IMR-90 (cell line): ENCODE results near the gene VCPKMT. TPM values are rescaled to one million over a fixed set of nuclear protein-coding genes. Genes with fewer than 3 reads are reported as not detected.

Experiments
- ATAC-seq: fragments of 200-7000 bp; cut with Tn5 transposase; 2 replicates; pipeline ENCODE4 v1.9.1; 2020; ENCODE audit warnings: low read depth, mild to moderate bottlenecking, moderate library complexity
- BruUV-seq: library from RNA; stranded (reverse); fragments of 400-500 nt; replicated peaks from 2 replicates; lab custom pipeline; 2021; lab: Mats Ljungman, UMichigan
- CTCF ChIA-PET: fragments of 300-600 bp; formaldehyde crosslinking; extraction: SDS; loops from one replicate; lab custom pipeline; 2021; ENCODE audit warnings: antibody characterized with exemption; lab: Yijun Ruan, JAX
- POLR2A ChIA-PET: fragments of 300-600 bp; sonication (Branson Sonifier 250); formaldehyde crosslinking; loops from one replicate; lab custom pipeline; 2022; ENCODE audit warnings: antibody characterized with exemption; ENCODE audit not compliant: unreplicated experiment; lab: Charles Lee
- DNase-seq: peaks from one replicate; pipeline ENCODE4 v3.0.0; 2013
- H2AFZ ChIP-seq: replicated peaks from 2 replicates; pipeline ENCODE3; 2013; ENCODE audit warnings: low read length, mild to moderate bottlenecking; ENCODE audit not compliant: poor library complexity
- H2AK5ac ChIP-seq: 2 replicates; pipeline ENCODE4 v1.6.1; 2013; ENCODE audit warnings: low read depth, low read length, inconsistent platforms
- H2AK9ac ChIP-seq: replicated peaks from 2 replicates; pipeline ENCODE3; 2013; ENCODE audit warnings: mild to moderate bottlenecking, low read depth, low read length, moderate library complexity; ENCODE audit not compliant: poor library complexity
- H2BK120ac ChIP-seq: 2 replicates; pipeline ENCODE4 v1.6.1; 2013; ENCODE audit warnings: low read depth, low read length, inconsistent platforms
- H2BK15ac ChIP-seq: 3 replicates; pipeline ENCODE4 v1.6.1; 2013; ENCODE audit warnings: low read depth, low read length, inconsistent platforms
- H2BK20ac ChIP-seq: 2 replicates; pipeline ENCODE4 v1.6.1; 2013; ENCODE audit warnings: low read depth, mild to moderate bottlenecking, inconsistent platforms, low read length, moderate library complexity
- H2BK5ac ChIP-seq: 2 replicates; pipeline ENCODE4 v1.6.1; 2013; ENCODE audit warnings: mild to moderate bottlenecking, low read depth, low read length, inconsistent platforms; ENCODE audit not compliant: poor library complexity, severe bottlenecking
- H3K14ac ChIP-seq: replicated peaks from 2 replicates; pipeline ENCODE4 v1.6.1; 2013; ENCODE audit warnings: low read depth, low read length, inconsistent platforms
- H3K18ac ChIP-seq: 2 replicates; pipeline ENCODE4 v1.6.1; 2013; ENCODE audit warnings: low read depth, low read length, control low read depth
- H3K23ac ChIP-seq: 2 replicates; pipeline ENCODE4 v1.6.1; 2013; ENCODE audit warnings: low read depth, low read length, inconsistent platforms
- H3K27ac ChIP-seq: 2 replicates; pipeline ENCODE4 v1.5.1; 2013; ENCODE audit warnings: mild to moderate bottlenecking, control low read depth, low read length; ENCODE audit not compliant: insufficient read depth
- H3K27me3 ChIP-seq: 2 replicates; pipeline ENCODE4 v1.6.1; 2013; ENCODE audit warnings: low read length; ENCODE audit not compliant: control insufficient read depth, insufficient read depth
- H3K36me3 ChIP-seq: 2 replicates; pipeline ENCODE4 v1.6.1; 2013; ENCODE audit warnings: low read length, mixed read lengths; ENCODE audit not compliant: control insufficient read depth, insufficient read depth
- H3K4ac ChIP-seq: 2 replicates; pipeline ENCODE4 v1.6.1; 2013; ENCODE audit warnings: low read depth, low read length, inconsistent platforms
- H3K4me1 ChIP-seq: 2 replicates; pipeline ENCODE4 v1.6.1; 2013; ENCODE audit warnings: low read length, mixed read lengths; ENCODE audit not compliant: control insufficient read depth, insufficient read depth
- H3K4me2 ChIP-seq: 2 replicates; pipeline ENCODE4 v1.6.1; 2013; ENCODE audit warnings: low read depth, mild to moderate bottlenecking, control low read depth, low read length, moderate library complexity
- H3K4me3 ChIP-seq: 2 replicates; pipeline ENCODE4 v1.5.1; 2013; ENCODE audit warnings: low read depth, mild to moderate bottlenecking, control low read depth, low read length, moderate library complexity; ENCODE audit not compliant: insufficient read depth
- H3K56ac ChIP-seq: 2 replicates; pipeline ENCODE4 v1.6.1; 2013; ENCODE audit warnings: low read length, inconsistent platforms; ENCODE audit not compliant: insufficient read depth; ENCODE audit errors: extremely low read depth
- H3K79me1 ChIP-seq, 2 experiments: 2 replicates each; pipeline ENCODE4 v1.6.1; 2013; ENCODE audit warnings: low read length in 2 of 2, inconsistent platforms in 1 of 2, low read depth in 1 of 2
- H3K9ac ChIP-seq: 2 replicates; pipeline ENCODE4 v1.6.1; 2013; ENCODE audit warnings: low read depth, low read length, control low read depth
- H3K9me1 ChIP-seq: 2 replicates; pipeline ENCODE4 v1.6.1; 2013; ENCODE audit warnings: low read length, inconsistent platforms; ENCODE audit not compliant: insufficient read depth
- H3K9me3 ChIP-seq: 2 replicates; pipeline ENCODE4 v1.6.1; 2013; ENCODE audit warnings: low read length; ENCODE audit not compliant: control insufficient read depth, insufficient read depth
- H4K20me1 ChIP-seq: 2 replicates; pipeline ENCODE4 v1.6.1; 2013; ENCODE audit warnings: low read length, inconsistent platforms; ENCODE audit not compliant: insufficient read depth
- H4K5ac ChIP-seq: 2 replicates; pipeline ENCODE4 v1.6.1; 2013; ENCODE audit warnings: mild to moderate bottlenecking, low read depth, low read length, control low read depth
- H4K8ac ChIP-seq, 2 experiments: 2 replicates each; pipeline ENCODE4 v1.6.1; 2013; ENCODE audit warnings: low read depth in 2 of 2, low read length in 2 of 2, control low read depth in 1 of 2, inconsistent platforms in 1 of 2
- H4K91ac ChIP-seq: 2 replicates; pipeline ENCODE4 v1.6.1; 2013; ENCODE audit warnings: low read depth, low read length, inconsistent platforms; ENCODE audit not compliant: insufficient read depth
- MAFK ChIP-seq: IDR thresholded peaks from 2 replicates; pipeline ENCODE4 v1.6.1; 2012; ENCODE audit warnings: low read depth, low read length, improper control_type of control experiment
- RAD21 ChIP-seq: IDR thresholded peaks from 2 replicates; pipeline ENCODE4 v1.6.1; 2012; ENCODE audit warnings: low read length, improper control_type of control experiment
- RFX5 ChIP-seq: IDR thresholded peaks from 2 replicates; pipeline ENCODE4 v1.8.0; 2012; ENCODE audit warnings: low read depth, mild to moderate bottlenecking, low read length, moderate library complexity
- WGBS, 2 experiments: methylation state at CpG; one replicate each; pipeline versions ENCODE4 v1.1.5 to v1.1.7; 2013; ENCODE audit warnings: missing lambda C conversion rate in 2 of 2; ENCODE audit not compliant: insufficient read length in 1 of 2; ENCODE audit errors: extremely low coverage in 2 of 2; 5-methylcytosine and 5-hydroxymethylcytosine counted together
- dilution Hi-C: fragments of 300-500 bp; cut with HindIII; formaldehyde crosslinking; loops from one replicate; pipeline ENCODE4 v1.14.3; 2018; ENCODE audit warnings: low sequenced_read_pairs; ENCODE audit not compliant: unreplicated experiment
- in situ Hi-C: fragments of 300-500 bp; cut with MboI; formaldehyde crosslinking; loops from 3 replicates; pipeline ENCODE4 v1.14.3; 2019; ENCODE audit warnings: low sequenced_read_pairs, inconsistent platforms, mixed read lengths
- intact Hi-C: fragments of 100-400 bp; cut with micrococcal nuclease; formaldehyde crosslinking; loops from 2 replicates; pipeline ENCODE4 v1.10.0; 2022
- polyA plus RNA-seq, 3 experiments: library from polyadenylated mRNA; depleted of rRNA; stranded (reverse); fragments of >200 nt; gene quantifications; 2 replicates each; pipeline ENCODE4 v1.2.3, GENCODE V29; 2012; ENCODE audit warnings: low replicate concordance in 1 of 3
- total RNA-seq: library from RNA; depleted of rRNA; stranded (reverse); fragments of >200 nt; gene quantifications from 2 replicates; pipeline ENCODE4 v1.2.3, GENCODE V29; 2012

The VCPKMT gene
- total and polyA plus RNA-seq, 2 of the 4 experiments (the other 2 are of a cell fraction): 2.5 to 4.7 TPM

DNA sequence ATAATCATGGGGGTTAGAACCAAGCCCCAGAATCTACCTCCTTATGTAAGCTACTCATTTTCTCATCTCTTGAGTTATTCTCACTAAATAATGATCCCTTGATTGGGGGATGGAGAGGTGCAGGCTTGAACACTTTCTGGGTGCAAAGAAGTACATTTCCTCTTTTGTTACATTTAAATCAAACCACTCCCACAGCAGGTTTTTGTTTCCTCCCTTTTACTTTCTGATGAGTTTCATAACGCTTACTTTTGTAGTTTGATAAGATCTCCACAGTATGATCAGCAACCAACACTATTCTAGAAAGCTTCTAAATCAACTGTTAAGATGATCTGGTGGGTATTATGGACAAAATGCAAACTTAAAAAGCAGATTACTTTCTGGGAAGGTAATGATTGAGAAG is 20.5 kb downstream of the VCPKMT start:
- DNase-seq: no peak
- no peak for ATAC-seq
- H3K14ac ChIP-seq: no peak overlapping the region
- no peak overlapping the region for H2BK5ac ChIP-seq
- no peak overlapping the region for H2AFZ ChIP-seq
- no peak overlapping the region for H3K4ac ChIP-seq
- no peaks in the 10 kb centered on the region for H3K9me3 ChIP-seq
- ChIA-PET POLR2A (no interaction called here), CTCF (no interaction called here)
- H3K4me3 ChIP-seq: no peak overlapping the region
- no peak overlapping the region for H3K9ac ChIP-seq
- no peak overlapping the region for H3K18ac ChIP-seq
- no peaks in the 10 kb centered on the region for H3K79me1 ChIP-seq
- H3K56ac ChIP-seq: no peak overlapping the region
- in situ Hi-C loops: no loop called here
- no peak overlapping the region for H3K23ac ChIP-seq
- H3K4me1 ChIP-seq: no peaks in the 10 kb centered on the region
- no peak overlapping the region for H2AK9ac ChIP-seq
- no peaks in the 10 kb centered on the region for H4K20me1 ChIP-seq
- no peak overlapping the region for H2BK120ac ChIP-seq
- no peak overlapping the region for H2BK20ac ChIP-seq
- H4K8ac ChIP-seq: no peak overlapping the region
- H3K27ac ChIP-seq: no peak overlapping the region
- dilution Hi-C loops: no loop called here
- BruUV-seq: no TSS peak
- peaks cover 1% of the 10 kb centered on the region; the same call in 1 of the 2 replicates for H3K36me3 ChIP-seq
- no peak overlapping the region for H3K4me2 ChIP-seq
- H3K27me3 ChIP-seq: no peaks in the 10 kb centered on the region
- H4K91ac ChIP-seq: no peak overlapping the region
- H2AK5ac ChIP-seq: no peak overlapping the region
- H3K9me1 ChIP-seq: peaks cover 5% of the 10 kb centered on the region
- TF ChIP-seq RFX5 (no peak), MAFK (no peak), RAD21 (no peak)
- intact Hi-C loops: no loop called here
- no peak overlapping the region for H4K5ac ChIP-seq
- no CpG with 5 or more reads among the region's 1 CpG for WGBS, 2 experiments
- no peak overlapping the region for H2BK15ac ChIP-seq
